Fibroblast of the conjunctiva (primary cell): Measurements from ENCODE around the gene PPFIA3.

Experiments used
- DNase-seq: peaks from one replicate; pipeline ENCODE4 v3.0.0-alpha.2; 2010; ENCODE audit warnings: low read depth

PPFIA3 gene

GRCh38 chr19:49182848-49183375 is 63.6 kb downstream of the PPFIA3 start:
- DNase-seq, result no peak

DNA sequence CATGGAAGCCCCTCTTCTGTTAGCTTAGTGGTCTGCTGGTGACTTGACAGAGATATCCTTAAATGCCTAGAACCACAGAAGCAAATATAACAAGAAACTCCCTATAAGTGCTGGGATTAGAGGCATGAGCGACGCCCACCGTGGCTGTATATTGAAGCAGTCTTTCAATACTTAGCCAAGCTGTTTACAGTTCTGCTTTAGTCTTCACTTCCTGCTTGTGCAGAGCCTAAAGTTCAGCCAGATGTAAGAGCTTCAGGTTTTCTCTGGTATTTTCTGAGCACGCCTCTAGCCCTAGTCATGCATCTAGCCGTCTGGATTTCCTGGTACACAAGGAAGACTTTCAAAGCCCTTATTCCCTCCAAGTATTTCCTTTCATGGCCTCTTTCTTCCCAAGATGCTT is 66.8 kb downstream of the PPFIA3 start:
- DNase-seq, result no peak

DNA sequence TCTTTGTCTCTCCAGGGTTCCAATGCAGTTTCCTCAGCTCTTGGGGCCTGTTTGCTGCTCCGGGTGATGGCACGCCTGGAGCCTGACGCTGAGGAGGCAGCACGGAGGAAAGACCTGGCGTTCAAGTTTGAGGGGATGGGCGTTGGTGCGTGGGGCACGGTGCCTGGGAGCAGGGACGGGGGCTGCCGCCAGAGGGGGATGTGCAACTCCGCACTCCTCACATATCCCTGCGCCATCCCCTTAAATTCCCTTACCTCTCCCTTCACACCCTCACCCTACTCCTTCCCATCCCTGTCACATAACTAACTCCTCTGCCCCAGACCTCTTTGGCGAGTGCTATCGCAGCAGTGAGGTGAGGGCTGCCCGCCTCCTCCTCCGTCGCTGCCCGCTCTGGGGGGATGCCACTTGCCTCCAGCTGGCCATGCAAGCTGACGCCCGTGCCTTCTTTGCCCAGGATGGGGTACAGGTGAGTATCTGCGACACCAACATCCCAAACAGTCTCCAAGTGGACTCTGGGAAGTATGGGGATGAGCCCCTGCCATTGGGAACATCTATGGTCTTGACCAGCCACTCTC is 69.4 kb downstream of the PPFIA3 start:
- DNase-seq, result no peak

- DNase-seq, result no peak
Measured at GRCh38 chr19:49189259-49189658, 69.9 kb downstream of the PPFIA3 start.

DNA sequence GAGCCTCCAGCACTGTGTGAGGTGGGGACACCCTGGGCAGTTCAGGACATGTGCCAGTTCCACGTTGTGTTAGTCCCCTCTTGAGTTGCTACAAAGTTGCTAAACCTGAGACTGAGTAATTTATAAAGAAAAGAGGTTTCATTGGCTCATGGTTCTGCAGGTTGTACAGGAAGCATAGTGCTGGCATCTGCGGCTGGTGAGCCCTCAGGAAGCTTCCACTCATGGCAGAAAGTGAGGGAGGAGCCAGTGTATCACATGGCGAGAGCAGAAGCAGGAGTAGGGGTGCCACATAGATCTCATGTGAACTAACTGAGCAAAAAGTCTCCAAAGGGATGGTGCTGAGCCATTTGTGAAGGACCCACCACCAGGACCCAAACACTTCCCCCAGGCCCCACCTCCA is 71.4 kb downstream of the PPFIA3 start:
- DNase-seq, result no peak

- DNase-seq, result no peak
Measured at GRCh38 chr19:49193822-49194394, 74.6 kb downstream of the PPFIA3 start.

- no peak for DNase-seq
Measured at GRCh38 chr19:49194408-49194807, 75.1 kb downstream of the PPFIA3 start.

DNA sequence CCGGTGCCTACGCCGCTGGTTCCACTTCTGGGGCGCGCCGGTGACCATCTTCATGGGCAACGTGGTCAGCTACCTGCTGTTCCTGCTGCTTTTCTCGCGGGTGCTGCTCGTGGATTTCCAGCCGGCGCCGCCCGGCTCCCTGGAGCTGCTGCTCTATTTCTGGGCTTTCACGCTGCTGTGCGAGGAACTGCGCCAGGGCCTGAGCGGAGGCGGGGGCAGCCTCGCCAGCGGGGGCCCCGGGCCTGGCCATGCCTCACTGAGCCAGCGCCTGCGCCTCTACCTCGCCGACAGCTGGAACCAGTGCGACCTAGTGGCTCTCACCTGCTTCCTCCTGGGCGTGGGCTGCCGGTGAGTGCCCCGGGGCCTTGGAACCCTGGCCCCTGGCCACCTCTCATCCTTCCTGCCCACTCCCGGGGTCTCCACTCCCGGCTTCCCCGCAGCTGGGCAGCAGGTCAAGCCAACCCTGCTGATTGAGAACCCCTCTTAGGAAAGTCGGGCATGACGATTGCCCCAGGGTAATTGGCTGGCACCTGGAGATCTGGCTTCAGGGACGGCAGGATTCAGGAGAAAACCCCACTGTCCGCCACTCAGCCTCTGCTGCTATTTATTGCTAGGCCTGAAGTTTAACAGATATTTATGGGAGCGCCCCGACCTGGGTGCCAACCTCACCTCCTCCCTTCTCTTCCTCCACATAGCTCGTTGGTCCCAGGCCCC is 77.3 kb downstream of the PPFIA3 start:
- DNase-seq, result no peak

DNA sequence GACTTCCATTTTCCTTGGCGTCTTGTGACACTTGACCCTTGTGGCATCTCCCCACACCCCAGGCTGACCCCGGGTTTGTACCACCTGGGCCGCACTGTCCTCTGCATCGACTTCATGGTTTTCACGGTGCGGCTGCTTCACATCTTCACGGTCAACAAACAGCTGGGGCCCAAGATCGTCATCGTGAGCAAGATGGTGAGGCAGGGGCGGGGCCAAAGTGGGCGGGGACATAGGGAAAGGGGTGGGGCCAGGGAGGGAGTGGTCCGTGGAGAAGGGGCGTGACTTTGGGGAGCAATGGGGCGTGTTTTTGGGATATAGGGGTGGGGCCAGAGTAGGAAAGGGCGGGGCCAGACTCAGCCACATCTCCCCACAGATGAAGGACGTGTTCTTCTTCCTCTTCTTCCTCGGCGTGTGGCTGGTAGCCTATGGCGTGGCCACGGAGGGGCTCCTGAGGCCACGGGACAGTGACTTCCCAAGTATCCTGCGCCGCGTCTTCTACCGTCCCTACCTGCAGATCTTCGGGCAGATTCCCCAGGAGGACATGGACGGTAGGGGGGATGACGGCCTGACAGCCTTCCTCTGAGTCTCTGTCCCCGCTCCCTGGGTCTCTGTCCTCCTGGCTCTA is 81.0 kb downstream of the PPFIA3 start:
- DNase-seq, result no peak
